Hepatocyte (in vitro differentiated cells): ENCODE results near the gene KYAT1.

Source experiments
- CTCF ChIP-seq: fragments of 200-600 bp; sonication (generic); IDR thresholded peaks from 2 replicates; pipeline ENCODE4 v1.5.1; 2016; ENCODE audit warnings: antibody characterized with exemption, mild to moderate bottlenecking; ENCODE audit not compliant: poor library complexity
- EZH2 ChIP-seq: fragments of 200-600 bp; sonication (generic); IDR thresholded peaks from 2 replicates; pipeline ENCODE4 v1.6.1; 2016; ENCODE audit warnings: antibody characterized with exemption, mild to moderate bottlenecking, borderline replicate concordance
- EZH2phosphoT487 ChIP-seq: fragments of 200-600 bp; sonication (generic); IDR thresholded peaks from one replicate; pipeline ENCODE4 v1.6.1; 2018; ENCODE audit warnings: antibody characterized with exemption, mild to moderate bottlenecking, low read depth, moderate library complexity; ENCODE audit not compliant: unreplicated experiment, severe bottlenecking

- TF ChIP-seq CTCF (no peak), EZH2 (no peak), EZH2phosphoT487 (no peak)
Observed at GRCh38 chr9:128825923-128826700, 55.6 kb downstream of the KYAT1 start.
